Sigmoid colon (tissue), 4 donors: ENCODE measurements around the gene PUS10.

Experiments
- EP300 ChIP-seq, 4 donors: sonication (generic); formaldehyde crosslinking; IDR thresholded peaks; one replicate each; pipeline ENCODE4 v1.6.1; 2017; ENCODE audit warnings: antibody characterized with exemption in 4 of 4
- POLR2A ChIP-seq, 2 donors: fragments of 450-650 bp; IDR thresholded peaks; one replicate each; pipeline ENCODE4 v1.6.1; 2016; ENCODE audit warnings: antibody characterized with exemption in 2 of 2, mild to moderate bottlenecking in 2 of 2, moderate library complexity in 2 of 2
- POLR2AphosphoS5 ChIP-seq, 4 donors: sonication (generic); formaldehyde crosslinking; IDR thresholded peaks; one replicate each; pipeline ENCODE4 v1.6.1; 2017; ENCODE audit warnings: antibody characterized with exemption in 4 of 4
- TF ChIP-seq, protein P1 (sequence below), 4 experiments: fragments of 450-650 bp in 3 of 4; fragments of 200-600 bp in 1 of 4; IDR thresholded peaks; one replicate each; pipeline ENCODE4 v1.5.1; 2016 to 2019; ENCODE audit warnings: antibody characterized with exemption in 4 of 4, mild to moderate bottlenecking in 3 of 4, moderate library complexity in 2 of 4

DNA sequence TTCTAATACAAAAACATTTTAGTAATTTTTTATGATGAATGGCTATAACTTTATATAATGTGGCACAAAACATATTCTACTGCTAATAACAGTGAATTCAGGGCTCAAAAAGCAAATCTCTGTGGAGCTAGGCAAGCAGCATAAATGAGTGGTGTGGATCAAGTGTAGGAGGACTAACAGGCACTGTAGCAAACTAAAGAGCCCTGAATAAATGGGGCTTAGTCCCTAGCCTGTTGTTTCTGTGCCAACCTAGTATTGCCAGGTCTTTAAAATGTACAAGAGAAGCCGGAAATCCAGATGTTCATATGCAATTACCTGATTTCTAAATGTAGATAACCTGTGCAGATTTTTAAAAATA is 118.2 kb downstream of the PUS10 start:
- TF ChIP-seq, protein P1, sequence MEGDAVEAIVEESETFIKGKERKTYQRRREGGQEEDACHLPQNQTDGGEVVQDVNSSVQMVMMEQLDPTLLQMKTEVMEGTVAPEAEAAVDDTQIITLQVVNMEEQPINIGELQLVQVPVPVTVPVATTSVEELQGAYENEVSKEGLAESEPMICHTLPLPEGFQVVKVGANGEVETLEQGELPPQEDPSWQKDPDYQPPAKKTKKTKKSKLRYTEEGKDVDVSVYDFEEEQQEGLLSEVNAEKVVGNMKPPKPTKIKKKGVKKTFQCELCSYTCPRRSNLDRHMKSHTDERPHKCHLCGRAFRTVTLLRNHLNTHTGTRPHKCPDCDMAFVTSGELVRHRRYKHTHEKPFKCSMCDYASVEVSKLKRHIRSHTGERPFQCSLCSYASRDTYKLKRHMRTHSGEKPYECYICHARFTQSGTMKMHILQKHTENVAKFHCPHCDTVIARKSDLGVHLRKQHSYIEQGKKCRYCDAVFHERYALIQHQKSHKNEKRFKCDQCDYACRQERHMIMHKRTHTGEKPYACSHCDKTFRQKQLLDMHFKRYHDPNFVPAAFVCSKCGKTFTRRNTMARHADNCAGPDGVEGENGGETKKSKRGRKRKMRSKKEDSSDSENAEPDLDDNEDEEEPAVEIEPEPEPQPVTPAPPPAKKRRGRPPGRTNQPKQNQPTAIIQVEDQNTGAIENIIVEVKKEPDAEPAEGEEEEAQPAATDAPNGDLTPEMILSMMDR (IDR thresholded peaks at IDR 0.05): no peak
- no peak for TF ChIP-seq POLR2A (IDR thresholded peaks at IDR 0.05)
- no peak for TF ChIP-seq EP300 (IDR thresholded peaks at IDR 0.05)
- no peak for TF ChIP-seq POLR2AphosphoS5 (IDR thresholded peaks at IDR 0.05)
